GOT3 (cell line): ENCODE data around the gene TM9SF2.
"Not testable (repeated sequence)": the region's sequence is repeated elsewhere in the genome, so short reads cannot be mapped to it uniquely, and the experiment has no call there.

ENCODE experiments used
- DNase-seq: peaks from one replicate; lab custom pipeline; 2025; ENCODE audit warnings: mixed read lengths; lab: John Stamatoyannopoulos, UW

TM9SF2 gene

GRCh38 chr13:99536023-99536422 is 34.8 kb downstream of the TM9SF2 start:
- DNase-seq, result no peak

GRCh38 chr13:99540530-99540929 is 39.3 kb downstream of the TM9SF2 start:
- no peak for DNase-seq

- DNase-seq, result no peak
Observed at GRCh38 chr13:99542788-99543406, 41.6 kb downstream of the TM9SF2 start.

DNA sequence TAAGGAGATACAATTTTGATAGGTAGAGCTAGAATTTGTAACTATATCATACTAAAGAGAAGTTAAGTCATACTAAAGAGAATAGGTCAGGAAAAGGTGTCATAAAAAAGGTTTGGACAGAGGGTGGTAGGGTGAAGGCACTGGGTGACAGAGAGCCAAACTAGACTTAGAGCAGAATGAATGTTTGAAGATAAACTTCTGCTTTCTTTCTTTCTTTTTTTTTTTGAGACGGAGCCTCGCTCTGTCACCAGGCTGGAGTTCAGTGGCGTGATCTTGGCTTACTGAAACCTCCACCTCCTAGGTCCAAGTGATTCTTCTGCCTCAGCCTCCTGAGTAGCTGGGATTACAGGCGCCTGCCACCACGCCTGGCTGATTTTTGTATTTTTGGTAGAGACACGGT is 44.1 kb downstream of the TM9SF2 start:
- no peak for DNase-seq

DNA sequence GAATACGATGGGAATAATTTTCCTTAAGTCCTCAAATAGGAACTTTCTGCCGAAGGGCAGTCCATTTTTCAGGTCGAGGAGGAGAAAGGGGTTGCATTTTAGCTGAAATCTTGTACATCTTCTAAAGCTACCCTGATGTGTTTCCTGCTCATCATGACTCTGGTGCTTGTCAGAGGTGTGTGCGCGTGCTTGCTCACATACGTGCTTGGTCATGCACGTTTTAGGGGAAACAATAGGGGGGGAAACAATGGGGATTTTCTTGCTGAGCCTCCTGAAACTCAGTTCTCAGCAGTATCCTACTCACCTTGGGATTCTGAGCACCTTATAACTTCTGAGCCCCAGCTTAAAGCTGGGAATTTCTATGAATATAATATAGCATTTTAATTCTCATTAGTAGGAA is 44.7 kb downstream of the TM9SF2 start:
- no peak for DNase-seq

- no peak for DNase-seq
Observed at GRCh38 chr13:99546878-99547277, 45.6 kb downstream of the TM9SF2 start.

GRCh38 chr13:99548448-99548847 is 47.2 kb downstream of the TM9SF2 start:
- DNase-seq, result no peak

DNA sequence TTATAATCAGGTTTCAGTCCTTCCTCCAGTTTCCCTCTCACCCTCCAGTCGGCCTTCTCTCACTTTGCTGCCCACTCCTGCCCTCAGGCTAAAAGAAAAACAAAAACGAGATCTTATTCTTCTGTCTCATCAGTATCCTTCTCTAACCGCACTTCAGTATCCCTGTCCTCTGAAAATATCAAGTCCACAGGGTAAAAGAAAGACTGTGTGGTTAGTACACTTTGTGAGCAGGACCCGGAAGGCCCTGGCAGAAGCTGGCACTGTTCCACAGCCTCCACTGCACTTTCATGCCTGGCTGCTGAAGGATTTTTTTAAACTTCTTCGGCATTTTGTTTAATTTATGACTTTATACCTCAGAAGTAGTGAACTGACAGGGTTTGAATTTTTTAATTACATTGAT is 51.8 kb downstream of the TM9SF2 start:
- no peak for DNase-seq

GRCh38 chr13:99555149-99555548 is 53.9 kb downstream of the TM9SF2 start:
- no peak for DNase-seq

DNA sequence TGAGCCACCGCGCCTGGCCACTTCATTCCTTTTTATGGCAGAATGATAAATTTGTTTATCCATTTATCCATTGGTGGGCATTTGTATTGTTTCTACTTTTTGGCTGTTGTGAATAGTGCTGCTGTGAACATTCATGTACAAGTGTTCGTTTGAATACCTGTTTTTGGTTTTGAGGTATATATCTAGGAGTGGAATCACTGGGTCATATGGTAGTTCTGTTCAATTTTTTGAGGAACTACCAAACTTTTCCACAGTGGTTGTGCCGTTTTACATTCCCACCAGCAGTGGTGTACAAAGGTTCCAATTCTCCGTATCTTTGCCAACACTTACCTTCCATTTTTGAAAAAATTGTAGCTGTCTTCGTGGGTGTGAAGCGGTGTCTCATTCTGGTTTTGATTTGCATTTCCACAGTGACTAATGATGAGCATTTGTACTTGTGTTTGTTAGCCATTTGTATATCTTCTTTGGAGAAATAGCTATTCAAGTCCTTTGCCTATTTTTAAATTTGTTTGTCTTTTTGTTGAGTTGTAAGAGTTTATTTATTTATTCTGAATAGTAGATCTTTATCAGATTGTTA is 55.7 kb downstream of the TM9SF2 start:
- no peak for DNase-seq

DNA sequence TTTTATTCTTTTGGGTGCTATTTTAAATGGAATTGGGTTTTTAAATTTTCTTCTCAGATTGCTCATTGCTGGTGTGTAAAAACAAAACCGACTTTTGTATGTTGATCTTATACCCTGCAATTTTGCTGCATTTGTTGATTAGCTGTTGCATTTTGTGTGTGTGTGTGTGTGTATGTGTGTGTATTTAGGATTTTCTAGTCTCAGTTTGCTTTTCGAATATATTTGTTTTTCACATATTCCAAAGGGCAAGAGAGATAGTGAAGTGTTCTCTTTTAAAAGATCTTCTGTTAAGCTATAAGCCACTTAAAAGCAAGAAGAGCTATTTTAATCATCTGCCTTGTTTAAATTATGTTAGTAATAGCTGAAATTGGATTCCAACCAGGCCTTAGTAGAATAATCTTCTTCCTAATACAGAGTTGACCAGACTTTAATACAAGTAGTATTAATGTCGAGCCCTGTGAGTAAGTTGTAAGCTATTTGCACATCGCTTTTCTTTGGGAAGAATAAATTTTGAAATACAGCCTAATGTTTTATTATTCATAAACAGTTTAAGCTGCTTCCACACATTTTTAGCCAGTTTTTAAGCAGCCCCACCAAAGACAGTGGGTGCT is 57.4 kb downstream of the TM9SF2 start:
- no peak for DNase-seq

- no peak for DNase-seq
Observed at GRCh38 chr13:99559560-99559959, 58.3 kb downstream of the TM9SF2 start.

- DNase-seq, result no peak
Observed at GRCh38 chr13:99563404-99563803, 62.1 kb downstream of the TM9SF2 start.

- no peak for DNase-seq
Observed at GRCh38 chr13:99564386-99564785, 63.1 kb downstream of the TM9SF2 start.

DNA sequence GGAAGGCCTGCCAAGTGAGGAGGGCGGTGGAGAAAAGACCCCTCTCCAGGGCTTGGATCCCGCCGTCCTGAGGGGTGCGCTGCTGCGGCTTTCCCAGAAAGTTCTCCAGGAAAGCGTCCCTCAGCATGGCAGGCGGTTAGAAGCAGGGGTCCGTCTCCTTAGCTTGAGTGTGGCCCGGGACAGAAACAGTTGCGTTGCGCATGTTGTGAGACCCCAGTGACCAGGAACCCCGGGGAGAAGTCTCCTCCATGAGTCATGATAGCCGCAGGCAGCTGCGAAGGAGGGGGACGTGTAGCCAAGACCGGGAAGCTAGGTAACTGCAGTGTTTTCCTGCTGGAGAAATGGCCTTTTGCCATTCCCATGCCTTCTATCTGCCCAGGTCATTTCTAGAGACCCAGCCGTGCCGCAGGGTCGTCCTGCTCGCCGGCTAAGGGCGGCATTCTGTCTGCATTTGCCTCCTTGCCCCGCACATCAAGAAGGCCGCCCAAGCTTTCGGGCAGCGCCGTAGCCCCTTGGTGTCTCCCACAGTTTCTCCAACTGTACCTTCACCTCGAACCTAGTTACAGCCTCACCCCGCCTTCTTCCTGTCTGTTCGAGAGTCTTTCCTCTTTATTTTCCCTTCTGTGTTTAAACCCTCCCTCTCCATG is 64.3 kb downstream of the TM9SF2 start:
- no peak for DNase-seq

GRCh38 chr13:99566125-99567083 is 65.1 kb downstream of the TM9SF2 start:
- DNase-seq, result no peak

DNA sequence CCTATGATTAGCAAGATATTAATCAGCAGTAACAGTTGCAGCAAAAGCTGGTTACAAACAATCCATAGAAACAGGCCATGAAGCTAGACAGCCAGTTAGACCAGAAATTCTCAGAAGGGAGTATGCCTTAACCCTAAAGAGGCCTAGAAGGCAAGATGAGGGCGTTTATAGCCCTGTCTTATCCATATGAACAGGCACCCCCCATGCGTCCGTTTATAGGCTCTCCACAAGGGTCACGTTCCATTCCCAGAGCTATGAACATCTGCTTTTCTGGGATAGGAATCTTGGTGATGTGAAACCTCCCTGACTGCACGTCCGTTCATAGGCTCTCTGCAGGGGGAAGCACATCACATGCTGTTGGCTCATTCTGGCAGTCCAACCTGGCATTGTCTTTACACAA is 67.6 kb downstream of the TM9SF2 start:
- DNase-seq, result not testable (repeated sequence)

DNA sequence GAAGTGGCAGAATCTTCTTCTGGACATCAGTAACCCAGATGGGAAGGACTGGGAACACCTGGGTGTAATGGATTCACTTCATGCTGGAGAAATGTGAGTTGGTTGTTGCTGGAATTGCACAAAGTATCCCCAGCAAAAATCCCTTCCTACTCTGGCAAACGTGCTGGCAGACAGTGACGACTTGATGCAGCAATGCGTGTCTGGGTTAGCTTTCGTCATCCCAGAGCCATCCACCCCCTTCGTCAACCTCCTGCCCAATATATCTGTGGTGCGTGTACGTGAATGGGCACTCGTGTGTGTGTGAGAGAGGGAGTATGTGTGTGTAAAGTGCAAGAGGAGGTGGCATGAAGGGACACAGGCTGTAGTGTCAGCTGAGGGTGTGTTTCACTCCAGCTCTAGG is 70.9 kb downstream of the TM9SF2 start:
- no peak for DNase-seq

DNA sequence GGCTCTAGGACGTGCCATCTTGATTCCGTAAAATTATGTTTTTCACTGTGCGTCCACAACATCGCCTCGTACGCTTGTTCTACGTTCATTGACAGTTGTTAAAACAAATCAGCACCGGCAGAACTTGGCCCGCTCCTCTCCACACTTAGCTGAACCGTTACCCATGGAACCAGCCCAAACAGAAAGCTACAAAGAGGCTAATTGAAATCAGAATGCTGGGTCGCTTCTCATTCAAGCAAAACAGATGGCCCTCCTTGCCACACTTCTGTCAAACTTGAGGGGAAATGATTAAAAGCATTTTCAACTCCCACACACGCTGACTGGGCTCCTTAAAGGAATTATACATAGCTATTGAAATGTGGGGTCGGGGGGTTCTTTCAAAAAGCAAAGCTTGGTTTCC is 71.6 kb downstream of the TM9SF2 start:
- DNase-seq, result no peak

DNA sequence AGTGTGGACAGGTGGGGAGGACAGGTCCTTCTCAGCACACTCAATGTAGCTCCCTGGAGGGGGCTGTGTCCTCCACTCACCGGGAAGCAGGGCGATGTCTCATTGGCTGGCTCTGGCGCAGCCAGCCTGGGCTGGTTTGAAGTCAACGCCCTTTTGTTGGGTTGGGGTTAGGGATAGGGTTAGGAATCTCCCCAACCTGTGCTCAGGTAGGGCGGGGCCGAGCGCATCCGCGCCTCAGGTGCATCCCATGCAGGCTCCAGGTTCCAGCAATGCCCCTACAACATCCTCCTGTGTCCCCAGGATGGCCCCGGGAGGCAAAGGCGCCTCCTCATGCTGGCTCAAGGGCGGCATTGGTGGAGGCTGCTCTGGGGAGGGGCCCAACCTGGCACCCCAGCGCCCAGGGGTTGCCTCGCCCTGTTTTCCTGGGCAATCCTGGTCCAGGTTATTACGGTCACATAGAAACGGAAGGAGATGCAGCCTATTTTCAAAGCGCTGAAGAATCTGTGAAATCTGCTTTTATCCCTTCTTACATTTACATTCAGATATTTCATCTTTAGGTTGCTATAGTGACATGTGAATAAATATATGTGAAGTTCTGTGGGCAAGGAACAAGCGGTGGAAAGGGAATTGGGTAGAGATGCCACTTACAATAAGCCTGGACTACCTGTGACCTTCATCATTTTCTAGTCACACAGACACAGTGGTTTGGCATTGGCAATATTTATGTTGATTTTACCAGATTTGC is 74.3 kb downstream of the TM9SF2 start:
- DNase-seq, result no peak
